Stimulated activated CD4-positive, alpha-beta T cell treated with anti-CD3 and anti-CD28 coated beads, Interleukin-4, amount 100 ng/mL, for 1 hour (primary cell): Measurements from ENCODE around the gene LYPD1.

Source experiments
- DNase-seq: peaks from one replicate; pipeline ENCODE4 v3.0.0-alpha.2; 2020

The LYPD1 gene

GRCh38 chr2:132668189-132668823 lies 1.7 kb downstream of the LYPD1 start:
- no peak for DNase-seq

- no peak for DNase-seq
Observed at GRCh38 chr2:132667706-132668105, 2.3 kb downstream of the LYPD1 start.

GRCh38 chr2:132665401-132666140 lies 4.4 kb downstream of the LYPD1 start:
- no peak for DNase-seq

GRCh38 chr2:132664096-132664495 lies 5.9 kb downstream of the LYPD1 start:
- no peak for DNase-seq

GRCh38 chr2:132662732-132663131 lies 7.3 kb downstream of the LYPD1 start:
- DNase-seq: no peak

GRCh38 chr2:132659331-132659730 lies 10.7 kb downstream of the LYPD1 start:
- no peak for DNase-seq

GRCh38 chr2:132656266-132656975 lies 13.6 kb downstream of the LYPD1 start:
- DNase-seq: no peak

- no peak for DNase-seq
Observed at GRCh38 chr2:132654968-132655367, 15.0 kb downstream of the LYPD1 start.

GRCh38 chr2:132654335-132654734 lies 15.7 kb downstream of the LYPD1 start:
- DNase-seq: no peak

- DNase-seq: no peak
Observed at GRCh38 chr2:132652474-132652873, 17.5 kb downstream of the LYPD1 start.

- no peak for DNase-seq
Observed at GRCh38 chr2:132651115-132652045, 18.6 kb downstream of the LYPD1 start.

GRCh38 chr2:132646540-132647108 lies 23.4 kb downstream of the LYPD1 start:
- no peak for DNase-seq

- DNase-seq: no peak
Observed at GRCh38 chr2:132645722-132646539, 24.1 kb downstream of the LYPD1 start.

- DNase-seq: no peak
Observed at GRCh38 chr2:132645176-132645575, 24.8 kb downstream of the LYPD1 start.

- no peak for DNase-seq
Observed at GRCh38 chr2:132642415-132642814, 27.6 kb downstream of the LYPD1 start.

GRCh38 chr2:132641819-132642218 lies 28.2 kb downstream of the LYPD1 start:
- DNase-seq: no peak

- no peak for DNase-seq
Observed at GRCh38 chr2:132640116-132640515, 29.9 kb downstream of the LYPD1 start.

- DNase-seq: no peak
Observed at GRCh38 chr2:132638313-132639040, 31.5 kb downstream of the LYPD1 start.

GRCh38 chr2:132636346-132636745 lies 33.7 kb downstream of the LYPD1 start:
- no peak for DNase-seq

GRCh38 chr2:132633635-132634034 lies 36.4 kb downstream of the LYPD1 start:
- DNase-seq: no peak
